GM12878 (cell line): Measurements from ENCODE around the gene CTAGE9. TPM values are rescaled to one million over a fixed set of nuclear protein-coding genes. Genes with fewer than 3 reads are reported as not detected.

Experiments
- ATF7 ChIP-seq: fragments of 450-650 bp; IDR thresholded peaks from 2 replicates; pipeline ENCODE4 v1.6.1; 2016; ENCODE audit warnings: low read depth, mild to moderate bottlenecking
- BCL11A ChIP-seq: IDR thresholded peaks from 2 replicates; pipeline ENCODE4 v1.6.1; 2011; ENCODE audit warnings: low read depth, low read length
- BHLHE40 ChIP-seq, 2 experiments: fragments of 450-650 bp in 1 of 2; IDR thresholded peaks; 2 replicates each; pipeline ENCODE4 v1.6.1; 2011 to 2017; ENCODE audit warnings: low read depth in 2 of 2, borderline replicate concordance in 1 of 2, improper control_type of control experiment in 1 of 2, low read length in 1 of 2, mild to moderate bottlenecking in 1 of 2
- CBX5 ChIP-seq: sonication (generic); IDR thresholded peaks from 2 replicates; pipeline ENCODE4 v1.6.1; 2016; ENCODE audit warnings: low read depth, moderate library complexity, mild to moderate bottlenecking, inconsistent platforms
- CEBPZ ChIP-seq: fragments of 150-350 bp; IDR thresholded peaks from 2 replicates; pipeline ENCODE4 v1.6.1; 2016; ENCODE audit warnings: low read depth, low read length
- E4F1 ChIP-seq: fragments of 450-650 bp; IDR thresholded peaks from 2 replicates; pipeline ENCODE4 v1.6.1; 2018; ENCODE audit warnings: borderline replicate concordance, mild to moderate bottlenecking; ENCODE audit not compliant: partially characterized antibody
- EGR1 ChIP-seq, 2 experiments: IDR thresholded peaks; 1 replicate in 1 of 2; 2 replicates in 1 of 2; pipeline ENCODE4 v1.6.1; 2011 to 2012; ENCODE audit warnings: low read depth in 2 of 2, low read length in 2 of 2, borderline replicate concordance in 1 of 2, mild to moderate bottlenecking in 1 of 2, moderate library complexity in 1 of 2
- EP300 ChIP-seq, 2 experiments: fragments of 150-350 bp in 1 of 2; IDR thresholded peaks; 2 replicates each; pipeline ENCODE4 v1.6.1; 2011 to 2012; ENCODE audit warnings: low read depth in 2 of 2, low read length in 2 of 2, borderline replicate concordance in 1 of 2, improper control_type of control experiment in 1 of 2, inconsistent platforms in 1 of 2; ENCODE audit not compliant: control insufficient read depth in 1 of 2
- HSF1 ChIP-seq: fragments of 150-350 bp; IDR thresholded peaks from 2 replicates; pipeline ENCODE4 v1.6.1; 2014; ENCODE audit warnings: mild to moderate bottlenecking, low read depth, low read length
- IRF3 ChIP-seq: fragments of 450-650 bp; IDR thresholded peaks from 2 replicates; pipeline ENCODE4 v1.6.1; 2014; ENCODE audit warnings: mild to moderate bottlenecking
- JUNB ChIP-seq: IDR thresholded peaks from 2 replicates; pipeline ENCODE4 v1.6.1; 2016; ENCODE audit warnings: antibody characterized with exemption, mild to moderate bottlenecking
- MEF2B ChIP-seq: fragments of 450-650 bp; IDR thresholded peaks from 2 replicates; pipeline ENCODE4 v1.6.1; 2018; ENCODE audit warnings: mild to moderate bottlenecking, moderate library complexity; ENCODE audit not compliant: partially characterized antibody, poor library complexity, severe bottlenecking
- MYB ChIP-seq: fragments of 150-350 bp; IDR thresholded peaks from 2 replicates; pipeline ENCODE4 v1.6.1; 2014; ENCODE audit warnings: mild to moderate bottlenecking, low read depth, low read length, borderline replicate concordance
- NFXL1 ChIP-seq: fragments of 450-650 bp; IDR thresholded peaks from 2 replicates; pipeline ENCODE4 v1.6.1; 2017; ENCODE audit warnings: antibody characterized with exemption, mild to moderate bottlenecking, borderline replicate concordance
- NRF1 ChIP-seq: conservative IDR thresholded peaks from 2 replicates; pipeline ENCODE4 v1.6.1; 2011; ENCODE audit warnings: mild to moderate bottlenecking, low read depth, low read length, improper control_type of control experiment
- RELA ChIP-seq: fragments of 450-650 bp; IDR thresholded peaks from 2 replicates; pipeline ENCODE4 v1.8.0; 2014; ENCODE audit warnings: borderline replicate concordance; ENCODE audit not compliant: partially characterized antibody
- SUZ12 ChIP-seq: fragments of 200-600 bp; sonication (generic); IDR thresholded peaks from one replicate; pipeline ENCODE4 v1.6.1; 2018; ENCODE audit warnings: antibody characterized with exemption, mild to moderate bottlenecking; ENCODE audit not compliant: unreplicated experiment
- TBL1XR1 ChIP-seq: IDR thresholded peaks from 2 replicates; pipeline ENCODE4 v1.6.1; 2012; ENCODE audit warnings: low read depth, low read length, improper control_type of control experiment
- ZNF274 ChIP-seq: IDR thresholded peaks from one replicate; pipeline ENCODE4 v1.8.0; 2011; ENCODE audit not compliant: insufficient read length, insufficient read depth
- polyA plus RNA-seq, 11 experiments: library from polyadenylated mRNA; depleted of rRNA in 4 of 11; unstranded in 6 of 11; stranded (reverse) in 5 of 11; fragments of >200 nt; fragmentation: Nextera tagmentation in 4 of 11; fragmentation: Illumina TruSeq in 1 of 11; extraction: Ambion mirVana in 4 of 11; extraction: Trizol in 1 of 11; gene quantifications; 1 replicate in 1 of 11; 2 replicates in 10 of 11; pipeline versions ENCODE4 v1.2.1 to v1.2.3, GENCODE V29; 2011 to 2016; ENCODE audit warnings: inconsistent platforms in 2 of 11, missing spikeins in 2 of 11, low read depth in 1 of 11
- total RNA-seq, 4 experiments: library from RNA; depleted of rRNA in 3 of 4; stranded (reverse); fragments of >200 nt in 3 of 4; fragmentation: Illumina TruSeq in 1 of 4; extraction: Trizol in 1 of 4; gene quantifications; 2 replicates each; pipeline versions ENCODE4 v1.2.1 to v1.2.3, GENCODE V29; 2013 to 2021

Gene CTAGE9
- total and polyA plus RNA-seq, 10 of the 15 experiments (the other 5 are each of a cell fraction or from before 2014, with no cell fraction given), result 0.06 TPM; not detected in 9

GRCh38 chr6:131685266-131685780 lies 25.5 kb downstream of the CTAGE9 start (continued):
- TF ChIP-seq NRF1 (no peak), NFXL1 (no peak), IRF3 (no peak), MYB (no peak), HSF1 (no peak), EP300 (IDR thresholded peaks at IDR 0.05; ENCODE audit: borderline replicate concordance in 1 of 2, control insufficient read depth in 1 of 2, low read depth in 2 of 2, low read length in 2 of 2) (peak in 1 of 2 experiments; percentile 57; a peak in 3 of 4 replicates), E4F1 (no peak), CEBPZ (no peak), EGR1 (IDR thresholded peaks at IDR 0.05; ENCODE audit: borderline replicate concordance in 1 of 2, low read depth in 2 of 2, low read length in 2 of 2) (no peak), BHLHE40 (IDR thresholded peaks at IDR 0.05; ENCODE audit: borderline replicate concordance in 1 of 2, low read depth in 2 of 2, low read length in 1 of 2) (0 out of 4 replicates have a peak, but pooled peaks of 1 of the 2 experiments have one; percentile 40), MEF2B (peak; percentile 70), TBL1XR1 (peak; percentile 92), ZNF274 (no peak), CBX5 (peak; percentile 47; the same call in 1 of the 2 replicates), JUNB (peak; percentile 96), ATF7 (peak; percentile 27; the same call in 1 of the 2 replicates), BCL11A (peak; percentile 78), SUZ12 (no peak), RELA (no peak)
